SK-N-SH (cell line): ENCODE measurements around the gene GSK3A. TPM values are rescaled to one million over a fixed set of nuclear protein-coding genes. Genes with fewer than 3 reads are reported as not detected.

Source experiments
- CTCF ChIA-PET: fragments of 300-600, 350-600 bp; formaldehyde crosslinking; extraction: SDS; loops from one replicate; lab custom pipeline; 2021; lab: Yijun Ruan, JAX
- POLR2A ChIA-PET: fragments of 350-600 bp; sonication (Branson Sonifier 250); formaldehyde crosslinking; extraction: SDS; loops from one replicate; lab custom pipeline; 2020; ENCODE audit warnings: antibody characterized with exemption, inconsistent platforms; lab: Yijun Ruan, JAX
- DNase-seq: peaks from one replicate; pipeline ENCODE4 v3.0.0; 2012
- H2AFZ ChIP-seq: fragments of 200-600 bp; sonication (generic); 2 replicates; pipeline ENCODE4 v1.8.1; 2016; ENCODE audit warnings: antibody characterized with exemption, mild to moderate bottlenecking, low read depth
- H3F3A ChIP-seq: fragments of 200-600 bp; sonication (generic); replicated peaks from 2 replicates; pipeline ENCODE3; 2016; ENCODE audit warnings: antibody characterized with exemption, mild to moderate bottlenecking; ENCODE audit not compliant: insufficient read depth
- H3K27ac ChIP-seq, 2 experiments: fragments of 200-500 bp in 1 of 2; fragments of 200-600 bp in 1 of 2; sonication (Bioruptor generic) in 1 of 2; sonication (generic), shearing (Covaris generic) in 1 of 2; 2 replicates each; pipeline versions ENCODE4 v1.5.1 to v1.6.1; 2014 to 2016; ENCODE audit warnings: low read depth in 2 of 2, inconsistent platforms in 1 of 2, low read length in 1 of 2, mild to moderate bottlenecking in 1 of 2, mixed read lengths in 1 of 2
- H3K27me3 ChIP-seq: fragments of 200-600 bp; sonication (generic), shearing (Covaris generic); 2 replicates; pipeline ENCODE4 v1.6.1; 2016; ENCODE audit warnings: mixed run types; ENCODE audit not compliant: insufficient read depth
- H3K36me3 ChIP-seq, 2 experiments: fragments of 200-500 bp in 1 of 2; fragments of 200-600 bp in 1 of 2; sonication (Bioruptor generic) in 1 of 2; sonication (generic) in 1 of 2; replicated peaks in 1 of 2; 2 replicates each; pipeline versions ENCODE3 to v1.5.1; 2014 to 2016; ENCODE audit warnings: low read length in 1 of 2, mild to moderate bottlenecking in 1 of 2; ENCODE audit not compliant: insufficient read depth in 2 of 2, control insufficient read depth in 1 of 2
- H3K4me1 ChIP-seq, 2 experiments: fragments of 200-500 bp in 1 of 2; fragments of 200-600 bp in 1 of 2; sonication (Bioruptor generic) in 1 of 2; sonication (generic), shearing (Covaris generic) in 1 of 2; 2 replicates each; pipeline versions ENCODE4 v1.5.1 to v1.6.1; 2014 to 2016; ENCODE audit warnings: low read depth in 1 of 2, low read length in 1 of 2, mixed run types in 1 of 2; ENCODE audit not compliant: insufficient read depth in 2 of 2, control insufficient read depth in 1 of 2
- H3K4me2 ChIP-seq: fragments of 200-600 bp; sonication (generic), shearing (Covaris generic); 2 replicates; pipeline ENCODE4 v1.6.1; 2017; ENCODE audit warnings: mixed run types
- H3K4me3 ChIP-seq, 2 experiments: fragments of 200-500 bp in 1 of 2; fragments of 200-600 bp in 1 of 2; sonication (Bioruptor generic) in 1 of 2; sonication (generic), shearing (Covaris generic) in 1 of 2; 2 replicates each; pipeline versions ENCODE4 v1.5.1 to v1.8.1; 2014 to 2016; ENCODE audit warnings: low read depth in 2 of 2, inconsistent platforms in 1 of 2, low read length in 1 of 2, mild to moderate bottlenecking in 1 of 2, mixed read lengths in 1 of 2, moderate library complexity in 1 of 2
- H3K79me2 ChIP-seq: fragments of 200-600 bp; sonication (generic); 2 replicates; pipeline ENCODE4 v1.8.1; 2017; ENCODE audit warnings: mild to moderate bottlenecking; ENCODE audit not compliant: insufficient read depth
- H3K9ac ChIP-seq: fragments of 200-600 bp; sonication (generic); 2 replicates; pipeline ENCODE4 v1.6.1; 2017; ENCODE audit warnings: mixed run types
- H3K9me2 ChIP-seq: fragments of 200-600 bp; sonication (generic); 2 replicates; pipeline ENCODE4 v1.6.1; 2017; ENCODE audit warnings: mixed run types
- H3K9me3 ChIP-seq: fragments of 200-600 bp; sonication (generic); 2 replicates; pipeline ENCODE4 v1.6.1; 2017; ENCODE audit warnings: mixed run types, mild to moderate bottlenecking, moderate library complexity
- H4K20me1 ChIP-seq: fragments of 200-600 bp; sonication (generic); 2 replicates; pipeline ENCODE4 v1.6.1; 2017; ENCODE audit warnings: mild to moderate bottlenecking, mixed run types; ENCODE audit not compliant: insufficient read depth
- CHD2 ChIP-seq: fragments of 150-350 bp; IDR thresholded peaks from 2 replicates; pipeline ENCODE4 v1.6.1; 2018; ENCODE audit warnings: low read length; ENCODE audit not compliant: partially characterized antibody
- ELF1 ChIP-seq: IDR thresholded peaks from 2 replicates; pipeline ENCODE4 v1.4.0; 2012
- FOSL2 ChIP-seq: IDR thresholded peaks from 2 replicates; pipeline ENCODE4 v1.4.0; 2012; ENCODE audit warnings: low read depth, mild to moderate bottlenecking, moderate library complexity, borderline replicate concordance
- FOXJ3 ChIP-seq: sonication (generic); formaldehyde crosslinking; IDR thresholded peaks from 2 replicates; pipeline ENCODE4 v1.5.1; 2020; ENCODE audit warnings: mild to moderate bottlenecking, missing genetic modification reagents
- FOXM1 ChIP-seq: IDR thresholded peaks from 2 replicates; pipeline ENCODE4 v1.4.0; 2012; ENCODE audit warnings: low read depth, mild to moderate bottlenecking
- MEF2A ChIP-seq: IDR thresholded peaks from 2 replicates; pipeline ENCODE4 v1.4.0; 2012; ENCODE audit warnings: low read depth, borderline replicate concordance
- NRF1 ChIP-seq: IDR thresholded peaks from 2 replicates; pipeline ENCODE4 v1.6.1; 2012; ENCODE audit warnings: low read depth, mild to moderate bottlenecking, low read length
- POLR2AphosphoS5 ChIP-seq: IDR thresholded peaks from 2 replicates; pipeline ENCODE4 v1.6.1; 2012; ENCODE audit warnings: low read depth, low read length
- RFX5 ChIP-seq: IDR thresholded peaks from 2 replicates; pipeline ENCODE4 v1.6.1; 2012; ENCODE audit warnings: mild to moderate bottlenecking, improper control_type of control experiment, low read length
- RXRA ChIP-seq: IDR thresholded peaks from 2 replicates; pipeline ENCODE4 v1.4.0; 2012; ENCODE audit warnings: low read depth, mild to moderate bottlenecking, borderline replicate concordance
- TCF12 ChIP-seq: IDR thresholded peaks from 2 replicates; pipeline ENCODE4 v1.4.0; 2012
- TEAD4 ChIP-seq: IDR thresholded peaks from 2 replicates; pipeline ENCODE4 v1.4.0; 2012; ENCODE audit warnings: mild to moderate bottlenecking, borderline replicate concordance; ENCODE audit not compliant: insufficient read depth
- YY1 ChIP-seq: IDR thresholded peaks from 2 replicates; pipeline ENCODE4 v1.4.0; 2012; ENCODE audit warnings: low read depth, mild to moderate bottlenecking
- WGBS: methylation state at CpG from one replicate; pipeline ENCODE4 v1.1.6; 2017; ENCODE audit warnings: low lambda C conversion rate; 5-methylcytosine and 5-hydroxymethylcytosine counted together
- polyA plus RNA-seq, 3 experiments: library from polyadenylated mRNA; depleted of rRNA; stranded (reverse); fragments of >200 nt; gene quantifications; 2 replicates each; pipeline ENCODE4 v1.2.3, GENCODE V29; 2012
- TF ChIP-seq, protein P1 (sequence below): fragments of 200-600 bp; sonication (generic); IDR thresholded peaks from 2 replicates; pipeline ENCODE4 v1.6.1; 2017; ENCODE audit warnings: antibody characterized with exemption, mild to moderate bottlenecking, moderate library complexity
- TF ChIP-seq, protein P2 (sequence below): IDR thresholded peaks from 2 replicates; pipeline ENCODE4 v1.6.1; 2012; ENCODE audit warnings: mild to moderate bottlenecking, low read depth, low read length, moderate library complexity
- TF ChIP-seq, protein P3 (sequence below): fragments of 150-350 bp; IDR thresholded peaks from 2 replicates; pipeline ENCODE4 v1.6.1; 2017; ENCODE audit warnings: antibody characterized with exemption, low read length, low read depth, borderline replicate concordance
- TF ChIP-seq, protein P4 (sequence below): IDR thresholded peaks from 2 replicates; pipeline ENCODE4 v1.4.0; 2012; ENCODE audit warnings: low read depth

Gene GSK3A
- polyA plus RNA-seq, 1 of the 3 experiments (the other 2 are of a cell fraction), result 42.1 TPM

DNA sequence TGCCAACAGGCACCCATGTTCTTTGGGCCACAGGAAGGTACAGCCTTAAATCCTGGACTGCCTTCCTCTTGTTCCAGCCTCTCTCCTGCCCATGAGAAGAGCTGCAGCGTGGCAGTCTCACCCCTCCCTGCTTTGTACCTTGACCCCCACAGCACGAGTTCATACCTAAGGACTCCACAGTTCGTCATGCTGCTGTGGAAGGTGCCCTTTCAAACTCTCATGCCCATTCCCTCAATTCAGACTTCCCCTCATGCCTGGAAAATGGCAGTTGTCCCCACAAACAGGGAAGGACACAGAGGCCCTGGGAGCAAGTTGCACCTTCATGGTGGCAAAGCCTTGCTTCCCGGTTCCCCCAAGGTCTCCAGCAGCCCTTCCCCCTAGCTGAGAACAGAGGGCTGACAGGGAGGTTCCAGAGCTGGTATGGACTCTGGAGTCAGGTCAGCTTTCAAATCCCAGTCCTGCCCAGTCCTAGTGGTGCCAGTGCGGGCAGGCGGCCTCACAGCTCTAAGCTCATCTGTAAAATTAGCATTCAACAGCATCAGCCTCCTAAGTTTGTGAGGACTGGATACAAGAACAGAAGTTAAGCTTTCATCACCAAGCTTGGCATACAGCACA lies 8.6 kb downstream of the GSK3A start (continued):
- TF ChIP-seq, protein P1, sequence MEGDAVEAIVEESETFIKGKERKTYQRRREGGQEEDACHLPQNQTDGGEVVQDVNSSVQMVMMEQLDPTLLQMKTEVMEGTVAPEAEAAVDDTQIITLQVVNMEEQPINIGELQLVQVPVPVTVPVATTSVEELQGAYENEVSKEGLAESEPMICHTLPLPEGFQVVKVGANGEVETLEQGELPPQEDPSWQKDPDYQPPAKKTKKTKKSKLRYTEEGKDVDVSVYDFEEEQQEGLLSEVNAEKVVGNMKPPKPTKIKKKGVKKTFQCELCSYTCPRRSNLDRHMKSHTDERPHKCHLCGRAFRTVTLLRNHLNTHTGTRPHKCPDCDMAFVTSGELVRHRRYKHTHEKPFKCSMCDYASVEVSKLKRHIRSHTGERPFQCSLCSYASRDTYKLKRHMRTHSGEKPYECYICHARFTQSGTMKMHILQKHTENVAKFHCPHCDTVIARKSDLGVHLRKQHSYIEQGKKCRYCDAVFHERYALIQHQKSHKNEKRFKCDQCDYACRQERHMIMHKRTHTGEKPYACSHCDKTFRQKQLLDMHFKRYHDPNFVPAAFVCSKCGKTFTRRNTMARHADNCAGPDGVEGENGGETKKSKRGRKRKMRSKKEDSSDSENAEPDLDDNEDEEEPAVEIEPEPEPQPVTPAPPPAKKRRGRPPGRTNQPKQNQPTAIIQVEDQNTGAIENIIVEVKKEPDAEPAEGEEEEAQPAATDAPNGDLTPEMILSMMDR, result no peak
- TF ChIP-seq, protein P2, sequence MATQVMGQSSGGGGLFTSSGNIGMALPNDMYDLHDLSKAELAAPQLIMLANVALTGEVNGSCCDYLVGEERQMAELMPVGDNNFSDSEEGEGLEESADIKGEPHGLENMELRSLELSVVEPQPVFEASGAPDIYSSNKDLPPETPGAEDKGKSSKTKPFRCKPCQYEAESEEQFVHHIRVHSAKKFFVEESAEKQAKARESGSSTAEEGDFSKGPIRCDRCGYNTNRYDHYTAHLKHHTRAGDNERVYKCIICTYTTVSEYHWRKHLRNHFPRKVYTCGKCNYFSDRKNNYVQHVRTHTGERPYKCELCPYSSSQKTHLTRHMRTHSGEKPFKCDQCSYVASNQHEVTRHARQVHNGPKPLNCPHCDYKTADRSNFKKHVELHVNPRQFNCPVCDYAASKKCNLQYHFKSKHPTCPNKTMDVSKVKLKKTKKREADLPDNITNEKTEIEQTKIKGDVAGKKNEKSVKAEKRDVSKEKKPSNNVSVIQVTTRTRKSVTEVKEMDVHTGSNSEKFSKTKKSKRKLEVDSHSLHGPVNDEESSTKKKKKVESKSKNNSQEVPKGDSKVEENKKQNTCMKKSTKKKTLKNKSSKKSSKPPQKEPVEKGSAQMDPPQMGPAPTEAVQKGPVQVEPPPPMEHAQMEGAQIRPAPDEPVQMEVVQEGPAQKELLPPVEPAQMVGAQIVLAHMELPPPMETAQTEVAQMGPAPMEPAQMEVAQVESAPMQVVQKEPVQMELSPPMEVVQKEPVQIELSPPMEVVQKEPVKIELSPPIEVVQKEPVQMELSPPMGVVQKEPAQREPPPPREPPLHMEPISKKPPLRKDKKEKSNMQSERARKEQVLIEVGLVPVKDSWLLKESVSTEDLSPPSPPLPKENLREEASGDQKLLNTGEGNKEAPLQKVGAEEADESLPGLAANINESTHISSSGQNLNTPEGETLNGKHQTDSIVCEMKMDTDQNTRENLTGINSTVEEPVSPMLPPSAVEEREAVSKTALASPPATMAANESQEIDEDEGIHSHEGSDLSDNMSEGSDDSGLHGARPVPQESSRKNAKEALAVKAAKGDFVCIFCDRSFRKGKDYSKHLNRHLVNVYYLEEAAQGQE, result no peak
- no peak for TF ChIP-seq NRF1
- no peak for TF ChIP-seq TEAD4
- no peak for TF ChIP-seq RFX5
- no peak for TF ChIP-seq YY1

DNA sequence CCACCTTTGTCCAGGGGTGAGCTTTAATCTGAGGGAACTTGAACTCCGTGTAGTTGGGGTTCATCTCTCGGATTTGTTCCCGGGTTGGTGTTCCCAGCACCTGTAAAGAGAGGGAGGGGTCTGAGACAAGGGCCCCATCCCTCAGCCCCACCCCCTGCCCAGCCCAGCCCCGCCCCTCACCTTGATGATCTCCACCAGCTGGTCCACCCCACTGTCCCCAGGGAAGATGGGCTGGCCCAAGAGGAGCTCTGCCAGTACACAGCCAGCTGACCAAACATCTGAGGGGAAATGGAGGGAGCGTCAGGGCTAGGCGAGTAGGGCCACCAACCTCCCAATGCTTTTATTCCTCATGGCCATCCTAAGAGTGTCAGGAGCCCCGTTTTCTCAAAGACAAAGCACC lies 9.3 kb downstream of the GSK3A start:
- no peak for DNase-seq
- ChIA-PET CTCF (interaction anchor here (0.9 to 3.0 kb wide), 5 partner anchors 8 to 125 kb away, joined by 3 to 21 read pairs (median 4); partner anchors contain the start of gene GSK3A), POLR2A (interaction anchor here (2.4 kb wide), 1 partner anchor 9 kb away, joined by 8 read pairs; the partner anchor contains the start of gene GSK3A)
- H3K4me2 ChIP-seq, result no peak overlapping the region
- WGBS, result 94% methylated on average over 6 of the region's 7 CpGs
- H3K9ac ChIP-seq, result no peak overlapping the region
- H3K27me3 ChIP-seq, result no peaks in the 10 kb centered on the region
- H3K9me3 ChIP-seq, result no peaks in the 10 kb centered on the region
- no peaks in the 10 kb centered on the region for H3K9me2 ChIP-seq
- H3K27ac ChIP-seq, result no peak overlapping the region
- H3K36me3 ChIP-seq, result peaks cover 23 to 71% of the 10 kb centered on the region in 2 experiments
- no peaks in the 10 kb centered on the region; a peak in 1 of 4 replicates for H3K4me1 ChIP-seq
- H3F3A ChIP-seq, result peaks cover 20% of the 10 kb centered on the region
- no peak overlapping the region for H3K4me3 ChIP-seq
- H2AFZ ChIP-seq, result no peak overlapping the region
- peaks cover 28% of the 10 kb centered on the region for H4K20me1 ChIP-seq
- peaks cover 35% of the 10 kb centered on the region; the same call in 1 of the 2 replicates for H3K79me2 ChIP-seq
- TF ChIP-seq FOXJ3 (CRISPR knock-in tag) (no peak), POLR2AphosphoS5 (no peak), TEAD4 (no peak), FOXM1 (no peak), MEF2A (no peak), RXRA (no peak), ELF1 (no peak), TCF12 (no peak), RFX5 (no peak), CHD2 (no peak), FOSL2 (no peak)
- TF ChIP-seq, protein P3, sequence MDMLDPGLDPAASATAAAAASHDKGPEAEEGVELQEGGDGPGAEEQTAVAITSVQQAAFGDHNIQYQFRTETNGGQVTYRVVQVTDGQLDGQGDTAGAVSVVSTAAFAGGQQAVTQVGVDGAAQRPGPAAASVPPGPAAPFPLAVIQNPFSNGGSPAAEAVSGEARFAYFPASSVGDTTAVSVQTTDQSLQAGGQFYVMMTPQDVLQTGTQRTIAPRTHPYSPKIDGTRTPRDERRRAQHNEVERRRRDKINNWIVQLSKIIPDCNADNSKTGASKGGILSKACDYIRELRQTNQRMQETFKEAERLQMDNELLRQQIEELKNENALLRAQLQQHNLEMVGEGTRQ, result no peak
- TF ChIP-seq, protein P2, result no peak
- TF ChIP-seq, protein P1, result no peak
- TF ChIP-seq, protein P4, sequence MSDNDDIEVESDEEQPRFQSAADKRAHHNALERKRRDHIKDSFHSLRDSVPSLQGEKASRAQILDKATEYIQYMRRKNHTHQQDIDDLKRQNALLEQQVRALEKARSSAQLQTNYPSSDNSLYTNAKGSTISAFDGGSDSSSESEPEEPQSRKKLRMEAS, result no peak
